Measurements from ENCODE around the gene SLC9A1.

DNA sequence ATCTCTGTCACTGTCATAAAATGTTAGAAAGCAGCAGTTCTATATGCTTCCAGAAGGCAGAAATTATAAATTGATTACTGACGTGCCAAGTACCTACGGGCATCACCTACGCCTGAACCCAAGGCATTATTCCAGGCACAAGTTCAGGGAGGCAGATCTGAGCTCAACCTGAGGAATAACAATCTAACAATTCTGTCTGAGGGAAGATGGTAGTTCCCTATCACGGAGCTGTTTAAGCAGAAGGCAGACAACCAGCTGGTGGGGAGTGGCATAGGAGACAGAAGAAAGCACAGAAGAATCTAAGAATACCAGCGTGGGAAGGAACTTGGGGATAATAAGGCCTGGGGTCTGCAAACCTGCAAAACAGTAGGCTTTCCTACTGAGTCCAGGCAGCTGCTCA is 40.4 kb downstream of the SLC9A1 start:
- TF ChIP-seq, protein P1, sequence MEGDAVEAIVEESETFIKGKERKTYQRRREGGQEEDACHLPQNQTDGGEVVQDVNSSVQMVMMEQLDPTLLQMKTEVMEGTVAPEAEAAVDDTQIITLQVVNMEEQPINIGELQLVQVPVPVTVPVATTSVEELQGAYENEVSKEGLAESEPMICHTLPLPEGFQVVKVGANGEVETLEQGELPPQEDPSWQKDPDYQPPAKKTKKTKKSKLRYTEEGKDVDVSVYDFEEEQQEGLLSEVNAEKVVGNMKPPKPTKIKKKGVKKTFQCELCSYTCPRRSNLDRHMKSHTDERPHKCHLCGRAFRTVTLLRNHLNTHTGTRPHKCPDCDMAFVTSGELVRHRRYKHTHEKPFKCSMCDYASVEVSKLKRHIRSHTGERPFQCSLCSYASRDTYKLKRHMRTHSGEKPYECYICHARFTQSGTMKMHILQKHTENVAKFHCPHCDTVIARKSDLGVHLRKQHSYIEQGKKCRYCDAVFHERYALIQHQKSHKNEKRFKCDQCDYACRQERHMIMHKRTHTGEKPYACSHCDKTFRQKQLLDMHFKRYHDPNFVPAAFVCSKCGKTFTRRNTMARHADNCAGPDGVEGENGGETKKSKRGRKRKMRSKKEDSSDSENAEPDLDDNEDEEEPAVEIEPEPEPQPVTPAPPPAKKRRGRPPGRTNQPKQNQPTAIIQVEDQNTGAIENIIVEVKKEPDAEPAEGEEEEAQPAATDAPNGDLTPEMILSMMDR (IDR thresholded peaks at IDR 0.05) = no peak
- TF ChIP-seq POLR2A (IDR thresholded peaks at IDR 0.05) = no peak

Measured in right lobe of liver (tissue), 4 donors.